Activated CD4-positive, alpha-beta memory T cell treated with anti-CD3 and anti-CD28 coated beads for 36 hours (primary cell): ENCODE results near the gene COL5A2. TPM values are rescaled to one million over a fixed set of nuclear protein-coding genes. Genes with fewer than 3 reads are reported as not detected.

Experiments used
- CTCF ChIA-PET: fragments of 350-600 bp; sonication (Branson Sonifier 250); formaldehyde crosslinking; loops from one replicate; lab custom pipeline; 2021; ENCODE audit warnings: antibody characterized with exemption, inconsistent platforms; lab: Charles Lee
- POLR2A ChIA-PET: fragments of 350-600 bp; sonication (Branson Sonifier 250); formaldehyde crosslinking; loops from one replicate; lab custom pipeline; 2021; ENCODE audit warnings: antibody characterized with exemption; lab: Charles Lee
- DNase-seq: peaks from one replicate; pipeline ENCODE4 v3.0.0-alpha.2; 2020
- H3K27ac Mint-ChIP-seq: one replicate; pipeline ENCODE4 v1.8.0; 2021; ENCODE audit warnings: mixed read lengths
- H3K27me3 Mint-ChIP-seq: one replicate; pipeline ENCODE4 v1.8.0; 2021; ENCODE audit warnings: mixed read lengths
- H3K36me3 Mint-ChIP-seq: one replicate; pipeline ENCODE4 v1.8.0; 2021; ENCODE audit warnings: mixed read lengths
- H3K4me1 Mint-ChIP-seq: one replicate; pipeline ENCODE4 v1.8.0; 2021; ENCODE audit warnings: low read depth, mixed read lengths
- H3K4me3 Mint-ChIP-seq: one replicate; pipeline ENCODE4 v1.8.0; 2021; ENCODE audit warnings: mild to moderate bottlenecking, mixed read lengths
- H3K9me3 Mint-ChIP-seq: one replicate; pipeline ENCODE4 v1.8.0; 2021; ENCODE audit warnings: mixed read lengths
- intact Hi-C: fragments of 100-400 bp; cut with micrococcal nuclease; formaldehyde crosslinking; loops from one replicate; pipeline ENCODE4 v1.15.1; 2023
- microRNA-seq: library from miRNA; unstranded; fragments of <30 nt; microRNA quantifications from one replicate; pipeline ENCODE4 v1.2.0, GENCODE V29; 2022; ENCODE audit warnings: borderline number of aligned reads, borderline microRNAs expressed, borderline replicate concordance
- total RNA-seq, 2 experiments: library from RNA; stranded (reverse); gene quantifications; one replicate each; pipeline ENCODE4 v1.2.3, GENCODE V29; 2021

COL5A2 gene
- total RNA-seq, 2 experiments from 2014 or later: 0.83 to 0.85 TPM

DNA sequence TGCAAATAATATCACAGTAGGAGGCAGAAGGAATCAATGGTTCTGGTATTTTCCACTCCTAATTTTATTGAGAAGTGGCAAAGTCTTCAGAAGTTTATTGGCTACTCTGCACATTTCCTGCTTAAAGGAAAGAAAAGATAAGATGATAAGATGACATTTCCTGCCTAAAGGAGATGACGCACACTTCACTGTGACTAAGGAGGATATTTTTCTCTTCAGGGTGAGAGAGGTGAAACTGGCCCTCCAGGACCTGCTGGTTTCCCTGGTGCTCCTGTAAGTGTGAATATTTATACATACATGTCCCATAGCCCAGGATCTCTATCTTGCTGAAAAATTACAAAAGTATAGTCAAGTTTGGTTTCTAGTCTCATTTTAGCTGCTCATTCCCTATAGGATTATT is 177.5 kb downstream of the COL5A2 start:
- Mint-ChIP-seq H3K36me3 (no peaks in the 10 kb centered on the region), H3K27me3 (peaks cover 2% of the 10 kb centered on the region), H3K4me1 (peaks cover 3% of the 10 kb centered on the region), H3K9me3 (no peaks in the 10 kb centered on the region), H3K27ac (no peak overlapping the region), H3K4me3 (no peak overlapping the region)
- POLR2A ChIA-PET: no interaction called here
- no peak for DNase-seq
- intact Hi-C loops: no loop called here
- CTCF ChIA-PET: no interaction called here

DNA sequence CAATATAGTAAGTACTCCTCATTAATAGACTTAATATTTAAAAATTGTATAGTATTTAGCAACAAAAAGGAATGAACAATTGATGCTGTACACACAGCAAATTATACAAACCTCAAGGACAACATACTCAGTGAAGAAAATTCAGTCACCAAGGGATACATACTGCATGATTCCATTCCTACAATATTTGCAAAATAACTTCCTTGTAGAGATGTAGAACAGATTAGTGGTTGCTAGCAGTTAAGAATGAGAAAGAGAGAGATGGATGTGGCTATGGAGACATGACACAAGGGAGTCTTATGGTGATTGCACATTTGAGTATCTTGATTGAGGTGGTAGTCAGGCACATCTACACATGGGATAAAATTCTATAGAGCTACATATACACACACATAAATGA is 179.3 kb downstream of the COL5A2 start:
- DNase-seq: no peak
- Mint-ChIP-seq H3K9me3 (no peaks in the 10 kb centered on the region), H3K27ac (no peak overlapping the region), H3K36me3 (no peaks in the 10 kb centered on the region), H3K4me1 (peaks cover 3% of the 10 kb centered on the region), H3K27me3 (peaks cover 2% of the 10 kb centered on the region), H3K4me3 (no peak overlapping the region)
- POLR2A ChIA-PET: no interaction called here
- intact Hi-C loops: no loop called here
- CTCF ChIA-PET: no interaction called here

- Mint-ChIP-seq H3K27ac (no peak overlapping the region), H3K36me3 (no peaks in the 10 kb centered on the region), H3K27me3 (no peaks in the 10 kb centered on the region), H3K9me3 (no peaks in the 10 kb centered on the region), H3K4me1 (peaks cover 3% of the 10 kb centered on the region), H3K4me3 (no peak overlapping the region)
- ChIA-PET CTCF (no interaction called here), POLR2A (no interaction called here)
- intact Hi-C loops: no loop called here
- DNase-seq: no peak
Measured at GRCh38 chr2:188997263-188997662, 182.3 kb downstream of the COL5A2 start.

GRCh38 chr2:188993247-188993646 is 186.3 kb downstream of the COL5A2 start:
- H3K4me3 Mint-ChIP-seq: no peak overlapping the region
- ChIA-PET POLR2A (no interaction called here), CTCF (no interaction called here)
- H3K4me1 Mint-ChIP-seq: no peaks in the 10 kb centered on the region
- no peak for DNase-seq
- intact Hi-C loops: no loop called here
- H3K9me3 Mint-ChIP-seq: no peaks in the 10 kb centered on the region
- no peaks in the 10 kb centered on the region for H3K36me3 Mint-ChIP-seq
- no peak overlapping the region for H3K27ac Mint-ChIP-seq
- no peaks in the 10 kb centered on the region for H3K27me3 Mint-ChIP-seq

DNA sequence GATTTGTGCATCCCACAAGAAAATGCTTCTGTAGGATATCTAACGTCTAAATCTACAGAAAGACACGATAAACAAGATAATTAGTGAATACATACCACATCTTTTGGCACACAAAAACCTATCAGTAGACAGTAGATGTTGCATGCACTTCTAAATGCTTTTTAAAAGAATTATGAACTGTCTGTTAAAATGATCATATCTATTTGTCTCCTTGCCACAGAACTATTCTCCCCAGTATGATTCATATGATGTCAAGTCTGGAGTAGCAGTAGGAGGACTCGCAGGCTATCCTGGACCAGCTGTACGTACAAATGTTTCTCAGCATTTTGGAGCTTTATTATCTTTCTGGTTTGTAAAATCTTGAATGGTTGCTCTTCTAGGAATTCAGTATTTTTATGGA is 192.7 kb downstream of the COL5A2 start:
- no peaks in the 10 kb centered on the region for H3K36me3 Mint-ChIP-seq
- CTCF ChIA-PET: no interaction called here
- intact Hi-C loops: no loop called here
- H3K9me3 Mint-ChIP-seq: no peaks in the 10 kb centered on the region
- H3K27ac Mint-ChIP-seq: no peak overlapping the region
- H3K27me3 Mint-ChIP-seq: no peaks in the 10 kb centered on the region
- DNase-seq: no peak
- no peak overlapping the region for H3K4me3 Mint-ChIP-seq
- POLR2A ChIA-PET: no interaction called here
- no peaks in the 10 kb centered on the region for H3K4me1 Mint-ChIP-seq

DNA sequence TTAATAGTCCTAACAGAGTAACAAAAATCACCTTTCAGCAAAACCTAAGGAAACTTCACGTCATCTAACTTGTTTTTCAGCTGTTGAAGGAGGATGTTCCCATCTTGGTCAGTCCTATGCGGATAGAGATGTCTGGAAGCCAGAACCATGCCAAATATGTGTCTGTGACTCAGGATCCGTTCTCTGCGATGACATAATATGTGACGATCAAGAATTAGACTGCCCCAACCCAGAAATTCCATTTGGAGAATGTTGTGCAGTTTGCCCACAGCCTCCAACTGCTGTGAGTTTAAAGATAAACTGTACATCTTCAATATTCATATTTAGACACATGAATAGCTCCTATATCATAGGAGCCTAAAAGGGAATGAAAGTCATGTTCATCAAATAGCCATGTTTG is 194.9 kb downstream of the COL5A2 start:
- no peak overlapping the region for H3K4me3 Mint-ChIP-seq
- intact Hi-C loops: loop anchor here (1.0 kb wide), 1 partner anchor 460 kb away; no protein-coding TSS in a partner anchor
- no peak for DNase-seq

DNA sequence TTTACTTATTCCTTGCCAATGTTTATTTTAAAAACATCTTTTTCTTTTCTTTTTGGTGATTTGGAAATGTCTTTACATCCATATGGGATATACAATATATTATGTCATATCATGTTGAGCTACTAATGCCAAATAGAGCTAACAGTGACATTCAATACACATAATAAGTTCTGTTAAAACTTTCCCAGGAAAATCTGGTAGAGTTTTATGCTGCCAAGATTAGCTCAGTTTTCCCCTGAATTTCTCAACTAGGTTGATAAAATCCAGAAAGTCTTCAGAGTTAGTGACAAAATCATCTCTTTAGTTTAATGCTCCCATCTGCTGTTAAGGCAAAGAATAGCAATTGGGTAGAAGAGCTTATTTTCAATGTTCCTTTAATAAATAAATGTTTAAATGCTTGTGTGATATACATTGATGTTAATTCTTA is 195.5 kb downstream of the COL5A2 start:
- intact Hi-C loops: loop anchor here (1.0 kb wide), 1 partner anchor 460 kb away; no protein-coding TSS in a partner anchor
- Mint-ChIP-seq H3K27ac (no peak overlapping the region), H3K4me1 (peaks cover 4% of the 10 kb centered on the region), H3K36me3 (no peaks in the 10 kb centered on the region), H3K9me3 (no peaks in the 10 kb centered on the region), H3K4me3 (no peak overlapping the region), H3K27me3 (no peaks in the 10 kb centered on the region)
- DNase-seq: no peak
- ChIA-PET CTCF (interaction anchor here (0.6 to 2.9 kb wide), 3 partner anchors 158 to 460 kb away, joined by 3 to 18 read pairs (median 5); no protein-coding TSS in a partner anchor), POLR2A (no interaction called here)

More for the DNA sequence above, 194.9 kb downstream of the COL5A2 start:
- H3K36me3 Mint-ChIP-seq: no peaks in the 10 kb centered on the region
- ChIA-PET POLR2A (no interaction called here), CTCF (interaction anchor here (2.9 kb wide), 1 partner anchor 460 kb away, joined by 18 read pairs; no protein-coding TSS in a partner anchor)
- no peaks in the 10 kb centered on the region for H3K9me3 Mint-ChIP-seq
- H3K27ac Mint-ChIP-seq: no peak overlapping the region
- H3K27me3 Mint-ChIP-seq: no peaks in the 10 kb centered on the region
- H3K4me1 Mint-ChIP-seq: no peaks in the 10 kb centered on the region

- no peak for DNase-seq
- intact Hi-C loops: loop anchor here (1.0 kb wide), 1 partner anchor 459 kb away; no protein-coding TSS in a partner anchor
- Mint-ChIP-seq H3K27me3 (no peaks in the 10 kb centered on the region), H3K4me3 (no peak overlapping the region), H3K9me3 (no peaks in the 10 kb centered on the region), H3K4me1 (peaks cover 9% of the 10 kb centered on the region), H3K36me3 (no peaks in the 10 kb centered on the region), H3K27ac (no peak overlapping the region)
- CTCF ChIA-PET: interaction anchor here (0.6 to 2.9 kb wide), 3 partner anchors 159 to 459 kb away, joined by 3 to 18 read pairs (median 5); no protein-coding TSS in a partner anchor
- POLR2A ChIA-PET: no interaction called here
Measured at GRCh38 chr2:188983427-188984064, 196.0 kb downstream of the COL5A2 start.

Small RNA genes within 50 kb of the gene (microRNA-seq; reads per million reads assigned to microRNA genes)
- gene MIR3129 (not detected), gene MIR3606 (not detected)

Other genes starting within 250 kb of the COL5A2 start
- not detected for gene COL3A1, start 205.4 kb downstream of the COL5A2 start, total RNA-seq